Right lobe of liver (tissue), 4 donors: ENCODE results near the gene CDYL2.

Experiments
- CTCF ChIP-seq, 4 donors: fragments of 200-600 bp in 3 of 4; fragments of 450-650 bp in 1 of 4; IDR thresholded peaks; one replicate each; pipeline versions ENCODE4 v1.5.1 to v1.8.0; 2016 to 2022; ENCODE audit warnings: antibody characterized with exemption in 4 of 4, mild to moderate bottlenecking in 2 of 4
- POLR2A ChIP-seq: fragments of 450-650 bp; IDR thresholded peaks from one replicate; pipeline ENCODE4 v1.6.1; 2017; ENCODE audit warnings: antibody characterized with exemption, mild to moderate bottlenecking
- donor health status: DM: no; HTN: no; CAD: no.
- donor health status: DM: no; HTN: no; CAD: no.
- donor health status: DM: no; HTN: yes; CAD: no.

DNA sequence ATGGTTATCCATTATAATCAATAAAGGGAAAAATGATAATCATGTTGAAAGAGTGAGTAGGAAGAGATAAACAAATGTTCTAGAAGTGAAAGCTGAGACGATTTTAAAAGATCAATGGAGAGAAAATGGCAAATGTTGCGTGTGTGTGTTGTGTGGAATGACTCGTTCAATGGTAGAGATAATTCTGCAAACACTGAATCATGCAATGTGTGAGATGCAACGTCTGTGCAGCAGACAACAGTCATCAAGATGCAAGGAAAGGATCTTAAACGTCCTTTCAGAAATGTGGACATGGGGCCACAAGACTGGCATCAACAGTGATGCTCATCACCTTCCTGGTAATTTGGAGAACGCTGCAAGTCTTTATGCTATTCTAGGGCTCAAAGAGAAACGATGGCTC is 124.4 kb downstream of the CDYL2 start:
- TF ChIP-seq CTCF (IDR thresholded peaks at IDR 0.05) = no peak
- TF ChIP-seq POLR2A = no peak
